DMS53 treated with DMSO at 0.1 percent for 48 hours (cell line): ENCODE results near the gene POLE.

Source experiments
- DNase-seq: peaks from one replicate; lab custom pipeline; 2025; ENCODE audit not compliant: unreplicated experiment; lab: John Stamatoyannopoulos, UW

The POLE gene

DNA sequence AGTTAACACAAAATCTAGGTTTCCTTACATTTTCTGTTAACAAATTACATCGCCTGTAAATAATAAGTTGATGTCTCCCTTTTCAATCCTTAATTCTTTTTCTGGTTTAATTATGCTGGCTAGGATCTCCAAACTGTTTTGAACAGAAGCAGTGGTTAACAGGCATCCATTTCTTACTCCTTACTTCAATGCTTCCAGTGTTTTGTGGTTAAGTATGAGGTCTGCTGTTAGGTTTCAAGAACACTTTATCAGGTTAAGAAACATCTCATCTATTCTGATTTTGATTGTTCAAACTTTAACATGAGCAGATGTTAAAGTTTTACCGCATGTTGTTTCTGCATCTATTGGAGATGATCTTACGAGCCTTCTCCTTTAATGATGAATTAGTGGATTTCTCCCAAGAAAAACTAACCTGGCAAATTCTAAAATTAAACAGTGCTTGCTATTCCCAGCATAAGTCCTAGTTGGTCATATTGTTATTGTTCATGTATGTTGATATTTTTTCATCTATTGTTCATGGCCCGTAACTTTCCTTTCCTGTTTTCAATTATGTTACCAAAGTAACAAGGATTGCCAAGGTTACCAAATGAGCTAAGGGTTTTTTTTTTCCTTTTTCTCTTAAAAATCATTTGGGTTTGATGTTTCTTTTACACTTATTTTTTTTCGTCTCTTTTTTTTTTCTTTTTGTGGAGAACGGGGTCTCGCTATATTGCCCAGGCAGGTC, 33.4 kb downstream of the POLE start:
- DNase-seq = no peak

DNA sequence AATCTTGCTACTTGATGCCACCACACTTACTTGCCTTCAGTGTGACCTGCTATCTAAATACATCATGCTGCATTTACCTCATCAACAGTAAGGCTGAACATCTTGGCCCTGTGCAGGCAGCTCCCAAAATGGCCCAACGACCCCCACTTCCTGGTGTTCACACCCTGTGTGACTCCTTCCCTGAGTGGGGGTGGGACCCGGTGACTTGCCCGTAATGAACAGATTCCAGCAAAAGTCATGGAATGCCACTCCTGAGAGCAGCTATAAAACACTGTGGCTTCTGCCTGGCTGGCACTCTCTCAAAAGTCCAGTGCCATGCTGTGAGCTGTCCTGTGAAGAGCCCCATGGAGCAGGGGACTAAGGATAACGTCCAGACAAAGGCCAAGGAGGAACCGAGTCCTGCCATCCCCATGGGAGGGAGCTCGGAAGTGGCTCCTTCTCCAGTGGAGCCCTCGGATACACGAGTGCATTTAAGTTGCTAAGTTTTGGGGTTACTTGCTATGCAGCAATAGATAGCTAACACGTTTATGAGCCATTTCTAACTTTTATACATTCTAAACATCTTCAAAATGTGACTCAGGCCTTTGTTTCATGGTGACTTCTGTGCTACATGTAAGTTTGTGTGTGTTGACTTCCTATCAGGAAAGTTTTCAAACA, 35.6 kb downstream of the POLE start:
- peak; percentile 100 for DNase-seq

GRCh38 chr12:132649226-132649945, 37.8 kb downstream of the POLE start:
- no peak for DNase-seq

DNA sequence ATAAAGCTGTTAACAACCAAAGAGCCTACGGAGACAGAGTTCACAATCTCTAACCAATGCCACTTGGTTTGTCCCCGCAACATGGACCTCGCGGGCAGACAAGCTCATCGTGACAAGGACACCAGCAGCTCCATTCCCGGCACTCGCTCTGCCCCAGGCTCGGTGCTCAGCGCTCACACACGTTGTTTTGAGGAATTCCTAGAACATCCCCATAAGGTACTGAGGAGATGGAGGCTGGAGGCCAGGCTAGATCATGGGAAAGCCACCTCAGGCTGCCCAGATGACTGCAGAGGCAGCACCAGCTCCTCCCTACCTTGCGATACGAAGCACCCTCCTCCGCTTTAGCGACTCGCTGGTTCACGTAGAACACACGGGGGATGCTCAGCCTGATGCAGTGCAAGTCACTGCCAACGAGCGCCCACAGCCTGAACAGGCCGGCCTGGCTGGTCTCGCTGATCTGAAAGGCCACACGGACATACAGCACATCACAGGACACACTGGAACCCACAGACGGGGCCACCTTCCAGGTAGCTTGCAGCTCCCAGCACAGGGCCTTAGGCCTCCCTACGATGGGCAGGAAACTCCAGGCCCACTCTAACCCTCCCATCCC, 38.4 kb downstream of the POLE start:
- no peak for DNase-seq

DNA sequence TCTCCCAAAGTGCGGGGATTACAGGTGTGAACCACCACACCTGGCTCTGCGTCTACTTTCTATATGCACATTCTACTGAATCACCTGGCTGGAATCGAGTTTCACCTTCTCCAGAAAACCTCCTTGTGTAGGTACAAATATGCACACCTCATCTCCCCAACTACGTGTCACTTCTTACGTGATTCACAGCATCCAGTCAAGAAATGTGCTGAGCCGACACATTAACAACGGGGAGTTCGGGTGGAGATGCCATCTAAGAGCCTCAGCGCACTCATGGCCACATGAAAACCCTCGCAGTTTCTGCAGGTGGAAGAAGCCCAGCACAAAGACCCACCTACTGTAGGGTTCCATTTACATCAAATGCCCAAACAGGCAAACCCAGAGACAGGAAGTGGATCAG, 39.3 kb downstream of the POLE start:
- DNase-seq = no peak

- DNase-seq = no peak
These were observed 40.3 kb downstream of the POLE start for GRCh38 chr12:132646850-132647249.

GRCh38 chr12:132642846-132643835, 44.0 kb downstream of the POLE start:
- DNase-seq = no peak

DNA sequence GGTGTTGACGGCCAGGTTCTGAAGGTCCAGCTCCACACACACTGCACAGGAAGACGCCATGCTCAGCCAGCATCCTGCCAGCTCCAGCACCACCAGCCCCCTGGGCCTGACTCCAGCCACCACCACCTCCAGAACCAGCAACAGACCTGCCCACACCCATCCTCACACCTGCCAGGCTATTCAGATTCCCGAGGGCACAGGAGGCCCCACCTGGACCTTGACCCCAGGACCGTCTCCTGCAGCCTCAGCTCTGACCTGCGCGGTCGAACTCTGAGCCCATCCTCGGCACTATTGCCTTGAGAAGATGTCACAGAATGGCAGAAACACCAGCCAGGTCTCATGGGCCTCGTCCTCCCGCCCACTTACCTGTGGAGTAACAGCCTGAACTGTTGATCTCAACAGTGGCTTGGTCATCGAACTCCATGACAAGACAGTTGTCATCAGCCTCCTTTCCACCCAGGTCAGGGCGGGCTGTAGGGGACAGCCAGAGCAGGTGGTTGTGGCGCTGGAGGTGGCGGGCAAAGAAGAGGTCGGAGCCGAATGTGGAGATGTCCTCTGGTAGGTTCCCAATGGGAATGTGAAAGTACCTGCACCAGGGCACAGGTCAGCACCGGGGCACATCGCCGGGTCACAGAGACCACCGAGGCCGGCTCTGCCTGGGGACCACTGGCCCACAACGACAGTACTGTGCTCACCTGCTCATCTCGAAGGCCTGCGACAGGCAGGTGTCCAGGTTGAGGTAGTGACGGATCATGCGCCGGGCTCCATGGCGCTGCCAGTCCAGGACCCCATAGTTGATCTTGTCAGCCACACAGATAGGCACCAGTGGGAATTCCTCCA, 45.1 kb downstream of the POLE start:
- DNase-seq = no peak

GRCh38 chr12:132640936-132641335, 46.2 kb downstream of the POLE start:
- DNase-seq = no peak

- DNase-seq = no peak
These were observed 47.1 kb downstream of the POLE start for GRCh38 chr12:132639956-132640520.

GRCh38 chr12:132638541-132639408, 48.4 kb downstream of the POLE start:
- DNase-seq = peak; percentile 16

DNA sequence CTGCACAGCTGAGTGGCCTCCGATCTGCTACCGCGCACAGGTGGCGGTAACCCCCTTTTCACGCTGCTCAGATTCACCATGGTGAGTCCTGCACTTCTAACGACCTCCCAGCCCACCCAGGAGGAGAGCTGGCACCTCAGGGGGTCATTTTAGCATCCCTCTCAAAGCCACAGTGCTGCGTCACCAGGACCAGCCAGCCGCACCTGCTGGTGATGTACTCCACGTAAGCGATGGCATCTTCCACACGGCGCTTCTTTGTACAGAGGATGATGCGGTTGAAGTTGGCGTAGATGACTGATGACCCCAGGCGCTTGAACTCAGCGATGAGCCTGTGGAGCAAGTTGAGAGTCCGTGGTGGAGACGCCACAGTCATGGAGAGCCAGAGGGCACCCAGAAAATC, 49.3 kb downstream of the POLE start:
- DNase-seq = no peak

- no peak for DNase-seq
These were observed 51.8 kb downstream of the POLE start for GRCh38 chr12:132635076-132635955.

DNA sequence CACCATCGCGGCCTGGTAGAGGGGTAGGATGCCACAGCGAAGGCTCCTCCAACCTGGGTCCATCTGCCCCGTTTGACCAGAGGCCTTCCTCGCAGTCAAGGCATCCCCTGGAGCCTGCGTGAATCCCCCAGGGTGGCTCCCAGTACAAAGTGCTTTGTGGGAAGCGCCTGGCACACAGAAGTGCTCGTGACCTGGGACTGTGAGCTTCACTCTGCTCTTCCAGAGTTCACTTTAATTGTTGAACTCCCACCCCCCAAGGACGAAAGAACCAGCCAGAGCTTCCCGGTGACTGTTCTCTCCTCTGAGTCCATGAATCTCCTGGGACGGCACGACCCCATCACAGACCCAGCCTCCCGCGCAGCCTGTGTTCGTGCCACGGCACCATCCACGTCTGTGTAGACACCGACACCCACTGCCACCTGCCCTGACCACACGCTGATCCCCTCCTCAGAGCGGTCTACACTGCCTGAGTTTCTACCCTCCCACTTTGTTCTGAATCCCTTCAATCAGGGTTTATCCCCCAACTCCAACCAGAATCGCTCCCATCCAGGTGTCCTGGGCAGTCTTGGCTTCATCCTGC, 52.6 kb downstream of the POLE start:
- no peak for DNase-seq

DNA sequence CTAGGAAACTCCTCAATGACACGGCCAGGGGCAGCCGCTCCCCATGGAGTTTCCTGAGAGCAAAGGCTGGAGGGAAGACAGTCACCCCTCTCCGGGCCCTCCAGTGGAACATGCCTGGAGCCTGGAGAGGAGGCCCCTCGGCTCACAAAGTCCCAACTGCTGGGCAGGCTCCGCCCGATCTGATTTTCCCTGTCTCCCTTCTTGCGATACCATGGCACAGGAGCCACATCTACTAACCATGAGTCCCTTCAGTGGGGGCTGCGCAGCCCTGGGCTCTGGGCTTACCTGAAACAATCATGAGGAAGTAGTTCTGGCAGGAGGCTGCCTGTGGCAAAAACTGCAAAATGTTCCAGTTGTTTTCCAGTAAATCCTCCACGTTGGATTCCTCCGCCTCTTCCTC, 53.2 kb downstream of the POLE start:
- DNase-seq = no peak

- DNase-seq = no peak
These were observed 53.7 kb downstream of the POLE start for GRCh38 chr12:132633398-132633797.
